Hepatocyte (in vitro differentiated cells): ENCODE measurements around the gene SLC25A33. TPM values are rescaled to one million over a fixed set of nuclear protein-coding genes. Genes with fewer than 3 reads are reported as not detected.

Source experiments
- DNase-seq: peaks from one replicate; pipeline ENCODE4 v3.0.0-alpha.2; 2016; ENCODE audit warnings: low spot score
- H2AFZ ChIP-seq: fragments of 200-600 bp; sonication (generic); 2 replicates; pipeline ENCODE4 v1.6.0; 2016; ENCODE audit warnings: antibody characterized with exemption, mild to moderate bottlenecking
- H3K27ac ChIP-seq: fragments of 200-600 bp; sonication (generic); 2 replicates; pipeline ENCODE4 v1.5.1; 2016; ENCODE audit warnings: mild to moderate bottlenecking
- H3K27me3 ChIP-seq: fragments of 200-600 bp; sonication (generic); 2 replicates; pipeline ENCODE4 v1.6.1; 2016
- H3K36me3 ChIP-seq: fragments of 200-600 bp; sonication (generic); replicated peaks from 2 replicates; pipeline ENCODE4 v1.5.1; 2016; ENCODE audit warnings: low read depth; ENCODE audit not compliant: insufficient read depth
- H3K4me1 ChIP-seq: fragments of 200-600 bp; sonication (generic); 2 replicates; pipeline ENCODE4 v1.5.1; 2016; ENCODE audit warnings: mild to moderate bottlenecking, moderate library complexity; ENCODE audit not compliant: insufficient read depth
- H3K4me2 ChIP-seq: fragments of 200-600 bp; sonication (generic); 2 replicates; pipeline ENCODE4 v1.6.0; 2016
- H3K4me3 ChIP-seq: fragments of 200-600 bp; sonication (generic); 2 replicates; pipeline ENCODE4 v1.5.1; 2016; ENCODE audit warnings: mild to moderate bottlenecking
- H3K79me2 ChIP-seq: fragments of 200-600 bp; sonication (generic); 2 replicates; pipeline ENCODE4 v1.6.0; 2017; ENCODE audit warnings: mild to moderate bottlenecking
- H3K9me2 ChIP-seq: fragments of 200-600 bp; sonication (generic); replicated peaks from 2 replicates; pipeline ENCODE4 v1.6.0; 2017; ENCODE audit warnings: mild to moderate bottlenecking; ENCODE audit not compliant: insufficient read depth
- H3K9me3 ChIP-seq: fragments of 200-600 bp; sonication (generic); 2 replicates; pipeline ENCODE4 v1.5.1; 2016; ENCODE audit warnings: low read depth, mild to moderate bottlenecking
- H4K20me1 ChIP-seq: fragments of 200-600 bp; sonication (generic); 2 replicates; pipeline ENCODE4 v1.6.0; 2016; ENCODE audit warnings: mild to moderate bottlenecking; ENCODE audit not compliant: insufficient read depth, poor library complexity, severe bottlenecking
- EZH2 ChIP-seq: fragments of 200-600 bp; sonication (generic); IDR thresholded peaks from 2 replicates; pipeline ENCODE4 v1.6.1; 2016; ENCODE audit warnings: antibody characterized with exemption, mild to moderate bottlenecking, borderline replicate concordance
- EZH2phosphoT487 ChIP-seq: fragments of 200-600 bp; sonication (generic); IDR thresholded peaks from one replicate; pipeline ENCODE4 v1.6.1; 2018; ENCODE audit warnings: antibody characterized with exemption, mild to moderate bottlenecking, low read depth, moderate library complexity; ENCODE audit not compliant: unreplicated experiment, severe bottlenecking
- WGBS: methylation state at CpG from one replicate; pipeline ENCODE4 v1.1.6; 2016; ENCODE audit warnings: low lambda C conversion rate; ENCODE audit errors: missing lambda C conversion rate; 5-methylcytosine and 5-hydroxymethylcytosine counted together
- polyA plus RNA-seq: library from polyadenylated mRNA; unstranded; fragments of >200 nt; fragmentation: Nextera tagmentation; extraction: Ambion mirVana; gene quantifications from 2 replicates; pipeline ENCODE4 v1.2.1, GENCODE V29; 2016
- total RNA-seq: library from RNA; depleted of rRNA; stranded (reverse); fragments of >200 nt; gene quantifications from 2 replicates; pipeline ENCODE4 v1.2.3, GENCODE V29; 2014

Gene SLC25A33
- total and polyA plus RNA-seq, 2 experiments from 2014 or later, result 14.4 to 21.7 TPM

DNA sequence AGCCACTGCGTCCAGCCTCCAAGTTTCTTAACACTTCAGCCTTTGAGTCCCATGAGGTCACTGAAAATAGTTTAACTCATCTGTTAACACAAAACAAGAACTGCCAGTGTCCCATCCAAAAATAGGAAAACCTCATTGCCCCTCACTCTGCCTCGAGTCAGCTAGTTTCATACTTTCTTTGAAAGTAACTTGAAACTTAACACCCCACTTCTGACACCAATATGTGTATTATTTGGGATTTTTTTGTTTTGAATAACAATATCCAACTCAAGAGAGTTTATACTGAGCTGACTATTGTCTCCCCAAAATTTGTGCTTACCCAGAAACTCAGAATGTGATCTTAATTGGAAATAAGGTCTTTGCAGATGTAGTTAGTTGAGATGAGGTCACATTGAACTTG lies 95.3 kb downstream of the SLC25A33 start:
- Histone ChIP-seq H3K27ac (no peak overlapping the region), H3K4me3 (no peak overlapping the region), H3K4me2 (no peak overlapping the region), H3K4me1 (no peaks in the 10 kb centered on the region), H3K36me3 (no peaks in the 10 kb centered on the region), H2AFZ (no peak overlapping the region), H3K9me3 (no peaks in the 10 kb centered on the region), H4K20me1 (no peaks in the 10 kb centered on the region), H3K79me2 (no peaks in the 10 kb centered on the region), H3K27me3 (no peaks in the 10 kb centered on the region), H3K9me2 (no peaks in the 10 kb centered on the region)
- WGBS, result 93% methylated on average over 2 of the region's 2 CpGs
- no peak for TF ChIP-seq EZH2
- no peak for TF ChIP-seq EZH2phosphoT487
- no peak for DNase-seq

Other genes starting within 250 kb of the SLC25A33 start
- gene SPSB1, start 246.6 kb upstream of the SLC25A33 start, total RNA-seq, result 61.3 and 66.9 TPM in 2 replicates
- gene SPSB1, start 246.6 kb upstream of the SLC25A33 start, polyA plus RNA-seq, result 75.3 and 102 TPM in 2 replicates
- 3.6 and 3.7 TPM in 2 replicates for gene TMEM201, start 49.4 kb downstream of the SLC25A33 start, total RNA-seq
- gene TMEM201, start 49.4 kb downstream of the SLC25A33 start, polyA plus RNA-seq, result 8.7 and 11.2 TPM in 2 replicates
- gene PIK3CD, start 112.3 kb downstream of the SLC25A33 start, total RNA-seq, result 1.0 and 1.3 TPM in 2 replicates
- gene PIK3CD, start 112.3 kb downstream of the SLC25A33 start, polyA plus RNA-seq, result 1.2 and 3.2 TPM in 2 replicates